Activated CD8-positive, alpha-beta memory T cell treated with anti-CD3 and anti-CD28 coated beads for 48 hours (primary cell): ENCODE results near the gene GARNL3.

ENCODE experiments used
- DNase-seq, 3 experiments: peaks; one replicate each; pipeline ENCODE4 v3.0.0-alpha.2; 2020; ENCODE audit warnings: low read depth in 2 of 3, low spot score in 2 of 3

GARNL3 gene

DNA sequence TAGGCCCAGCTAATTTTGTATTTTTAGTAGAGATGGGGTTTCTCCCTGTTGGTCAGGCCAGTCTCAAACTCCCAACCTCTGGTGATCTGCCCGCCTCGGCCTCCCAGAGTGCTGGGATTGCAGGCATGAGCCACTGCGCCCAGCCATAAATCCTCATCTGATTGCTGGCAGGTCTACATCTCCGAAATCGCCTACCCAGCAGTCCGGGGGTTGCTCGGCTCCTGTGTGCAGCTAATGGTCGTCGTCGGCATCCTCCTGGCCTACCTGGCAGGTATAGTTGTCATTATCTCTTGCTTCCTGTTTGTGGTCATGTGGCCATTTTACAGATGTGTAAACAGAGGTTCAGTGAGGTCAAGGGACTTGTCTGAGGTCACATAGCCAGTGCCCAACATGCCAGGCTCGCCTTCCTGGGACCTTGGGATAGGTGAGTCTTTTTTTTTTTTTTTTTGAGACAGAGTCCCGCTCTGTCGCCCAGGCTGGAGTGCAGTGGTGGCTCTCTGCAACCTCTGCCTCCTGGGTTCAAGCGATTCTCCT is 135.2 kb downstream of the GARNL3 start:
- DNase-seq: no peak

DNA sequence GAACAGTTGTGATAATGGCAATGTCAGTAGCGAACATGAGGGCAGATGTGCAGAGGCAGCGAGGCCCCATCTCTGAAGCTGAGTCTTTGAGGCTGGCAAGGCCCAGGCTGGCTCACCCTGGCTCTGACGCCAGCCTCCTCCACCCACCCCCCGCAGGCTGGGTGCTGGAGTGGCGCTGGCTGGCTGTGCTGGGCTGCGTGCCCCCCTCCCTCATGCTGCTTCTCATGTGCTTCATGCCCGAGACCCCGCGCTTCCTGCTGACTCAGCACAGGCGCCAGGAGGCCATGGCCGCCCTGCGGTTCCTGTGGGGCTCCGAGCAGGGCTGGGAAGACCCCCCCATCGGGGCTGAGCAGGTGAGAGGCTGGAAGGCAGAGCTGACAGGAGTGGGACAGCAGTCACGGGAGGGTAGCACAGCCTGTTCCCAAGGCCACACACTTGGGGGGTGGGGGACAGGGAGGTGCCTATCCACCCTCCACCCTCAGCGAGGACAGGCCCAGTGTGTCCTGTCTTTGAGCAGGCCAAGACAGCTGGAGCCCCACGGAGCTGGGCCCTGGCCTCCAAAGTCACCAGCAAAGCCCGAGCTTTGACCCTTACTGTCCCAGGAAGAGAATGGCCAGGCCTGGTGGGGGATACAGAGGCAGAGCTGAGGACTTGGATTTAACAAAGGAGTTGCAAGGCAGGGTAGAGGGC is 138.0 kb downstream of the GARNL3 start:
- DNase-seq: no peak

DNA sequence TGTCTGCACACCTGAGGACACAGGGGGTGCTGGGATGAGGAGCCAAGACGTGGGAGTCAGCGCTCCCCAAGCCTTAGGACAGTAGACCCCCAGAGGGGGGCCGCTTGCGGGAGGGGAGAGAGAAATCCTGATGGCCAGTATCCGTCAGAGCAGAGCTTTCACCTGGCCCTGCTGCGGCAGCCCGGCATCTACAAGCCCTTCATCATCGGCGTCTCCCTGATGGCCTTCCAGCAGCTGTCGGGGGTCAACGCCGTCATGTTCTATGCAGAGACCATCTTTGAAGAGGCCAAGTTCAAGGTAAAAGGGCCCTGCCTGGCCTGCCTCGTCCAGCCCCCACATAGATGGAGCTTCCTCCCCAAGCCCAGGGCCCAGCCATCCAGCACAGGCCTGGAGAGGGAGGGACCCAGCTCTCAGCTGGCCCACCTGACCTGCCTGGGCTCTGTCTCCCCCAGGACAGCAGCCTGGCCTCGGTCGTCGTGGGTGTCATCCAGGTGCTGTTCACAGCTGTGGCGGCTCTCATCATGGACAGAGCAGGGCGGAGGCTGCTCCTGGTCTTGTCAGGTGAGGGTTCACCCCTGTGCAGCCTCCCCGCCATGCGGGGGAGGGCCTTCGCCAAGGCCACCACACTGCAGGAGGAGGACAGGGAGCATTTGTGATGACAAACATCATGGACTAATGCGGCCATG is 139.1 kb downstream of the GARNL3 start:
- no peak for DNase-seq

DNA sequence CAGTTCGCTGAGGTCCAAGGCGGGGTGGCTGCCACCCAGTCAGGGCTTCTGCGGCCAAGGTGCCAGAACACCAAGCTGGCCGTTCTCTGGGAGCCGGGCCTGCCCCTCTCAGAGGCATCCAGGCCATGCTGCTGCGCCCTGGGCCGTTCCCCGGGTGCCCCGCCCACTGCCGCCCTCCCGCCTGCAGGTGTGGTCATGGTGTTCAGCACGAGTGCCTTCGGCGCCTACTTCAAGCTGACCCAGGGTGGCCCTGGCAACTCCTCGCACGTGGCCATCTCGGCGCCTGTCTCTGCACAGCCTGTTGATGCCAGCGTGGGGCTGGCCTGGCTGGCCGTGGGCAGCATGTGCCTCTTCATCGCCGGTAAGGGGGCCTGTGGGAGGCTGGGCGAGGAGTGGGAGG is 140.1 kb downstream of the GARNL3 start:
- DNase-seq: no peak

DNA sequence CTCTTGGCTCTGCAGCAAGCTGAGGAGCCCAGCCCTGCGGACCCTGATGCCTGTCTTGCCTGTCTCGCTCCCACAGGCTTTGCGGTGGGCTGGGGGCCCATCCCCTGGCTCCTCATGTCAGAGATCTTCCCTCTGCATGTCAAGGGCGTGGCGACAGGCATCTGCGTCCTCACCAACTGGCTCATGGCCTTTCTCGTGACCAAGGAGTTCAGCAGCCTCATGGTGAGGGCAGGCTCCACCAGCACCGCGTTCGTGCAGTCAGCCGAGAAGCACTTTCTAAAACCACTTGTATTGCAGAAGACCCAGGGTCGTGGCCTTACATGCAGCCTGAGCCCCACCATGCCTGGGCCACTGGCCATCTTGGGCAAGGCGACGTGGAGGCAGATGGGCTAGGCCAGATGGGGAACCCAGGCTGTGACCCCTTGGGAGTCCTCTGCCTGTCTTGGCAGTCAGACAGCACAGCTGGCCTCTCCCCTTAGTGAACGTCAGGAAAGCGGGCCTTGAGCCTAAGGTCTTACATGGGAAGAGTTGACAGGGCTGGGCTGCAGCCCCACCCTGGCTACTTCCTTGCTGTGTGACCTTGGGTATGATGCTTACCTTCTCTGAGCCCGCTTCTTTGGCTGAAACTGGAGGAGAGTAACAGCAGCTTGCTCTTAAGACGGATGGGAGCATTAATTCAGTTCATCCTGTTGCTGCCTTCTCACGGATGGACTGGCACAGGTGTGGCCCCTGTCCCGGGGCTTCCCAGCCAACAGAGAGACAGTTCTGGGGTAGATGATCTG is 141.0 kb downstream of the GARNL3 start:
- DNase-seq: no peak

DNA sequence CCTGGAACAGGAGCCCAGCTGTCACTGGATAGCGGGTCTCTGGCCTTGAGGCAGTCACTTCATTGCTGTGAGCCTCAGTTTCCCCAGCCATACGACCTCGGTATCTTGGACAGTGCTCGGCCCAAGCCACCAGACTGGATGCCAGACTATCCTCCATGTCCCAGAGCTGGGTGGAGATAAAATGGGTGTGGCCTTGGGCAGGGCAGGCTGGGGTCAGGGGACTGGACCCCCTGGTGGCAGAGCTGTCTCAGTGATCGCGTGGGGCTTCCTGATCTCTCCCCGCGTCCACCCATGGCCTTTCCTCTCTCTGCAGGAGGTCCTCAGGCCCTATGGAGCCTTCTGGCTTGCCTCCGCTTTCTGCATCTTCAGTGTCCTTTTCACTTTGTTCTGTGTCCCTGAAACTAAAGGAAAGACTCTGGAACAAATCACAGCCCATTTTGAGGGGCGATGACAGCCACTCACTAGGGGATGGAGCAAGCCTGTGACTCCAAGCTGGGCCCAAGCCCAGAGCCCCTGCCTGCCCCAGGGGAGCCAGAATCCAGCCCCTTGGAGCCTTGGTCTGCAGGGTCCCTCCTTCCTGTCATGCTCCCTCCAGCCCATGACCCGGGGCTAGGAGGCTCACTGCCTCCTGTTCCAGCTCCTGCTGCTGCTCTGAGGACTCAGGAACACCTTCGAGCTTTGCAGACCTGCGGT is 142.4 kb downstream of the GARNL3 start:
- no peak for DNase-seq

DNA sequence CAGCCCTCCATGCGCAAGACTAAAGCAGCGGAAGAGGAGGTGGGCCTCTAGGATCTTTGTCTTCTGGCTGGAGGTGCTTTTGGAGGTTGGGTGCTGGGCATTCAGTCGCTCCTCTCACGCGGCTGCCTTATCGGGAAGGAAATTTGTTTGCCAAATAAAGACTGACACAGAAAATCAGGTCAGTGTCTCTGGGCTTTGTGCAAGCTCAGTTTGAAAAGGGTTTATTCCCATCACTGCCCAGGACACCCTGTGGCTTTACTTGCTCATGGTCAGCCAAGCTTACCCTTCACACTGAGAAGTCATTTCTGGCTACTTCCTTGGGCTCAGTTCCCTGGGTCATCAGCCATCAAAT is 142.9 kb downstream of the GARNL3 start:
- DNase-seq: no peak

DNA sequence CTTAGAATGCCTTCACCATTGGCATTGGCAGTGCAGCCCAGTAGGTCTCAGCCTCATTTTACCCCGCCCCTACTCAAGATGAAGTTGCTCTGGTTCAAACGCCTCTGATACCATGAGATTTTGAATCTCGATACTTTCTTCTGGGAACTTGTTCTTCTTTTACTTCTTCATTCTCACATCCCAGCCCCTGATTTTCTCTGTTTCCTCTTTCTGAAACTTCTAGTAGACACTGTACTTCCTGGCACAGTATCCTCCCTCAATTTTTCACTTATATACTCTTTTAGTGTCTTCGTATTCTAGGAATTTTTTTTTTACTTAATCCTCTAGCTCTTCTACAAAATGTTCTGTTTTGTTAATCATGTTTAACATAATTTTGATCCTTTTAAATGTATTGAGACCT is 146.5 kb downstream of the GARNL3 start:
- no peak for DNase-seq

DNA sequence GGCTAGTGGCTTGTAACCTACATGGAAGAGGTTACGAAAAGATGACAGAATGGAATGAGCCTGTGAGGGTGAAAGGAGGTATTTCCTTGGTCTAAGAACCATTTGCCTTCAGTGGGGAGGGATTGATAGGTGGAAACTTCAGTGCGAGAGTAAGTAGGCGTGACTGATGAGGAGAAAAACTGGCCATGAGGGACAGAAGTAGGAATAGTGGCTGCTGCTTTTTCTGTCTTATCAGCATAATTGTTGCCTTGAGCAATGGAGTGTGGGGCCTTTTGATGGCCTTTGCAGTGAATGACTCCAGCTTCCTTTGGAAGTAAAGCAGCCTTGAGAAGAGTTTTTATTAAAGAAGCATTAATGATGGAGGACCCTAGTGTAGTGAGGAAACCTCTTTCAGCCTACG is 150.6 kb downstream of the GARNL3 start:
- DNase-seq: no peak

DNA sequence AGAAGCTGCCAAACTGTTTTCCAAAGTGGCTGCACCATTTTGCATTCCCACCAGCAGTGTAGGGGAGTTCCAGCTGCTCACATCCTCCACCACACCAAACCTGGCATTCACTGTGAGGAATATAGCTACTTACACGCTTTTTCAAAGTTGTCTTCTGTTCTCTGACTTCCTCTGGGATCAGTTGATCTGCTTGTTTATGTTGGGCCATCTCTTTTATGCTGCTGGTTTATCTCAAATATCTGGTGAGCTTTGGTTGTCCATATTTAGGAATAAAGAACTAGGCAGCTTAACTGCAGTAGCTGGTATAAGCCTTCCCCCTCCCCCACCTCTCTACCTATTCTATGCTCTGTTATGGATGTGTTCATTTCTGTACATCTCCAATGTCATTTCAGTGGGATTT is 151.1 kb downstream of the GARNL3 start:
- no peak for DNase-seq

DNA sequence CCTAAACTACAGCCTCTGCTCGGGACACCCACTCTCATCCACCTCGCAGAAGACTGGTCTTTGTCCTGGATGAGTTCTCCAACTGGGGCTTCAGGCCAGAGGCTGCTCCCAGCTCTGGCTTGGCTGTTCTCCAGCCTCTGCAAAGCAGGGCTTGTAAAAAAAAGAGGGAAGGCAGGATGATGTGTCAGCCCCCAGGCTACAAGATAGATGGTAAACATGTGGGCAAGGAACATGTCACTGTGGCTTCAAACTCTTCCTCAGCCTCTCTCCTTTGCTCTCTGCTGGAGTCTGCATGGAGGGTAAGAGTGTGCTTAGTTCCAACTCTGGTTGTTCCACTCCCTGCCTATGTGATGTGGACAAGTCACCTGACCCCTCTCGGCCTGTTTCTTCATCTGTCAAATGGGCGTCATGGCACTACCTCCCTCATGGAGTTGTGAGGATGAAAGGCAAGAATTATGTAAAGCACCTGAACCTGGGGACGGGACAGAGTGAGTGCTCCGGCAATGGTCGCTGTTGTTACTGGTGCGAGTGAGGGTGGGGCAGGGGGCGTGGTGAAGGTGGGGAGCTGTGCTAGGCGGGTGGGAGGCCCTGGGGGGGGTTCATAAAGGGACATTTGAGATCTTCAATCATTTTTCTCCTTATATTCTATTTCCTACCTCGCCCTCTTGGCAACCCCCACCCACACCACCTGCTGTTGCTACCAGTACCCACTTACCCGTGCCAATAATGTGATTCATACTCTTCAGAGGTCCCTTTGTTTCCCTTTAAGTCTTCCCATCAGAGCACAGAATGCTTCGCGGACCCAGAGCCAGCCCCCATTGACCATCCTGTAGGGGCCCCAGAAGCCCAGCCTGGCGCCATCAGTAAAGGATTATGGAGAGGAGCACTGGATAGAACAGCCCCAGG is 152.8 kb downstream of the GARNL3 start:
- DNase-seq: no peak

DNA sequence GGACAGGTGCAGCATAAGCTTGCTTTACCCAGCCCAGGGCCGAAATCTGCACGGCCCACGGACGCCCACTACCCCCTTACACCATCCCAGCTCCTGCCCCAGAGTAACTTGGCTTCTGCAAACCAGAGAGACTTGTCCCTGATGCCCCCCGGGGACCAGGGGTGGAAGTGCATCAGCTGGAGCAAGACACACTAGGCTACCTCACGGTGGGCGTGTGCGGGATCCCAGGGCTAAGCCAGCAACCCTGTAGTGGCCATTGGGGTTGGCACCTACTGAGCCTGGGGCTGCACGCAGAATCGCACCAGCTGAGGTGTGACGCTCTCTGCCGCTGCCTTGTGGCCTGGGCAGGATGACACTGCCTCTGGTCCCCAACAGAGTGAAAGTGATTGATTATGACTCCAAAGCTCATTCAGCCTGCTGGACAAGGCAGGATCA is 153.5 kb downstream of the GARNL3 start:
- DNase-seq: no peak

DNA sequence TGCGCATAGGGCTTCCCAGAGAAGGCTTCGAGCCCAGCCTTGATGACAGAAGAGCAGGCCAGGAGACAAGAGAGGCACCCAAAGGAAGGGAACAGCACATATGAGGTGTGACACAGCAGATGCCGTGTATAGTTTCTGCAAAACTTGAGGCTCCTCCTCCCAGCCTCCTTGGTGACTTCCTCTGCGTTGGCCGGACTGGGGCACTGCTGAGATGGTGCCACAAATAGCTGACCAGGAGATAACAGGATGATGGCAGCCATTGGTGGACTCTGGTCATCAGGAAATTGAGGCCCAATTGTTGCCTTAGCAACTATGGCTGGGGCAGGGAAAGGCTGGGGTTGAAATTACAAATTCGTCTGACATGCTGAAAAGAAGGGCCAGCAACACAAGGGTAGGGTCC is 154.8 kb downstream of the GARNL3 start:
- DNase-seq: no peak

DNA sequence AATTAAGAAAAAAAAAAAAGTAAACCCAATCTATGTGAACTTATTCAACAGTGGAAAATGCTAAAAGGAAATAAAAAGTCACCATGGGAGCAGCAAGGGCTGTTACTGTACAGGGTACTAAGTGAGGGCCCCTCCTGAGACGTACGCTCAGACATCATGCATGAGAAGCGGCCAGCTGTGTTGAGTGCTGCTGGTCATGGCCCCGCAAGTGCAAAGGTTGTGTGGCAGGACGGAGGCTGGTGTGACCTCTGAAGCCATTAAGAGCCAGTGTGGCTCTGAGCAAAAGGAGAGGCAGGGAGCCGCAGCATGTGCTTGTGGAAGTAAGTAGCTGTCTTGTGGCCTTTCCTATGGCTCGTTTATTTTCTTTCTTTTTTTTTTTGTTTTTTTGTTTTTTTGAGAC is 156.5 kb downstream of the GARNL3 start:
- DNase-seq: no peak

DNA sequence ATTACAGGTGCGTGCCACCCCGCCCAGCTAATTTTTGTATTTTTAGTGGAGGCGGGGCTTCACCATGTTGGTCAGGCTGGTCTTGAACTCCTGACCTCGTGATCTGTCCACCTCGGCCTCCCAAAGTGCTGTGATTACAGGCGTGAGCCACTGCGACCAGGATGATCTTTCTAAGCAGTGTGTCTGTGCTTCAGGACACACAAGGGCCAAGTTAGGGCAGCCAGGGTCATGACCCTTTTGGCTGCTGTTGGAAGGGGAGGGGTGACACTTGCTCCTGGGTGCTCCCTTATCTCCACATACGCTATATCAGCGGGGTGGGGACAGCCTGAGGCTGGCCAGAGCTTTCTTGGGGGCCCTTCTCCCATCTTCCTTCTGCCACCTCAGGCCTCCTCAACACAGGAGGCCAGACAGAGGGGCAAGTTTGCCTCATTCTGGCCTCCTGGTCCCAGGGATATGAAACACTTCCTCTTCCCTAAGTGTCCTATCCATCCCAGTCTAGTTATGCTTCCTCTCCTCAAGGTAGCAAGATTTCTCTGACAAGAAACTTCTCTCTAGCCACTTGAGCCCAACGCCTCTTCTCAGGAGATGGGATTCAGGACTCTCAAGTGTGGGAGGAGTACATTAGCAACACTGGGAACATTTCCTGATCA is 157.7 kb downstream of the GARNL3 start:
- no peak for DNase-seq

DNA sequence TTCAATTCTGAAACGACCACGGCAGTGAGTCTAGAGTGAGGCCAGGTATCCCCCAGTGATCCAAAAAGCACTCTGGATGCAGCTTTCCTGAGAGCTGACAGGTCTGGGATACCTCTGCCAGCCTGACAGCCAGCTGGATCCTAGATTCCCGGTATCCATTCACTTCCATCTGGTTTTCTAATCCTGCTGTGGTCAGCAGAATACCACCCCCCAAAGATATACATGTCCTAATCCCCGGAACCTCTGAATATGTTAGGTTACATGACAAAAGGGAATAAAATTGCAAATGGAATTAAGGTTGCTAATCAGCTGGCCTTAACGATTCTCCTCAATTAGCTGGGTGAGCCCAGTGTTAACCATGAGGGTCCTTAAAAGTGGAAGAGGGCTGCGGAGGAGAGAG is 158.2 kb downstream of the GARNL3 start:
- no peak for DNase-seq

DNA sequence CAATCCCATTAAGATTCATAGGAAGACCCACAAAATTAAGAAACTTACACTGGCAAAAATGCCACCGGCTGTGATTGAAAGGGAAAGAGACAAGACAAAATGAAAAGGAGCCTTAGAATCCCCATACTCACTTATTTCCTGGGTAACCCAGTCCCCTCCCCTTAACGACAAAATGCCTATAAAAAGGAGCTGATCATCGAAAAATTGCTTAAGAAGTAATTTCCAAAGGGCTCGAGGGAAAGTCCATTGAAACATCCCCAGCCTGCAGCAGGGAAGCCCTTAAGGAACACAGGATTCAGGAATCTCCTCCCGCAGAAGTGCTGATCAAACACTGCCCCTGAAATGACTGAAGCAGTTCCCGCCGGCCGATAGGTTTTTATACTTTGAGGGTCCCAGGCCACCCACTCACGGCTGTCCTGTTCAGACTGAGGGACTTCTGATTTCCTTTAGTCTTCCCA is 158.9 kb downstream of the GARNL3 start:
- no peak for DNase-seq

DNA sequence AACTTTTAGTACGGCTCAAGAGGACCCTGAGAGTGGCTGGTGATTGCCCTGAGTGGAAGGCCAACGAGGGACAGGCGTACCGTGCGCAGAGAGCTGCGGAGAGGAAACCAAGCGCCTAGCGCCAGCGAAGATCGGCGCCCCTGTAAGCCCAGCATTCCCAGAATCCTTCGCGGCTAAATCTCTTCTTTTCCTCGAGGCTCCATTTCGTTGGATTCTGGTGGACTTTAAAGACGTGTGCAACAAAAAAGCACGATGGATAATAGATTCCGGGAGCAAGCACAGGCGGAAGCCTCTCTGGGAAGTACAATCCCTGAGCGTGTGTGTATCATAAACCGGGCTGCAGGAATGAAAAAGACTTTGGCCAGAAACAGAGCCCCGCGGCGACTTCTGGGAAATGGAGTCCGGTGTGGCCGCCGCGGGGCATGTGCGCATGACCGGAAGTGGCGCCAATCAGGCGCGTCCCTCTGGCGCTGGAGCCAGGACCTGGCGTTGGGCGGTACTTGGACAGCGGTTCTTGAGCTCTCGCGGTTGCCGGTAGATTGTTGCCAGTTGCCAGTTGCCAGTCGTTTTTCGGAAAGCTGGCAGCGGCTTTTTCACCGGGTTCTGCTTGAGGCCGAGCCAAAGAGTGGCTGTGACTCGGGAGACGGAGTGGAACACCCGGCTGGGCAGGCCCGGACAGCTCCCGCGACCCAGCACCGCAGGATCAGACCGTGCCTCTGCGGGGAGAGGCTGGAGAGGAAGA is 159.5 kb downstream of the GARNL3 start, which contains the start of gene ZNF79:
ZNF79 (plus strand) TSS at position 449 of the 742 bp plus-strand sequence. CDS start 406 bp downstream, outside the sequence.
- DNase-seq: peak; percentile 85 to 88 (median 87)

DNA sequence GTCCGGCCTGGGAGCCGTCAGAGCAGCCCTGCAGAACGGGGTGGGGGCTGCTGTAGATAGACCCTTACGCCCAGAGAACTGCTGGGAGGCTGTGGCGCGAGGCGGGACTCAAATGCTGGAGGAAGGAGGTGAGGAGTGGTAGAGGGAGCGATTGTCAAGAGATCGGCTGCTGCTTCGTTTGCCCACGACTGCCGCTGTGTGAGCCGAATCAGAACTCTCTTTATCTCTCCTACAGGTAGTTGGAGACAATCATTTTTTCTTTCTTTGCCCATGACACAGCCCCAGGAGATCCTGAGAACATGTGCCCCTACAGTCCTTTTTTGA is 160.1 kb downstream of the GARNL3 start:
- no peak for DNase-seq
